ENCODE measurements around the gene MLLT10.
"Not testable (repeated sequence)": the region's sequence is repeated elsewhere in the genome, so short reads cannot be mapped to it uniquely, and the experiment has no call there.

DNA sequence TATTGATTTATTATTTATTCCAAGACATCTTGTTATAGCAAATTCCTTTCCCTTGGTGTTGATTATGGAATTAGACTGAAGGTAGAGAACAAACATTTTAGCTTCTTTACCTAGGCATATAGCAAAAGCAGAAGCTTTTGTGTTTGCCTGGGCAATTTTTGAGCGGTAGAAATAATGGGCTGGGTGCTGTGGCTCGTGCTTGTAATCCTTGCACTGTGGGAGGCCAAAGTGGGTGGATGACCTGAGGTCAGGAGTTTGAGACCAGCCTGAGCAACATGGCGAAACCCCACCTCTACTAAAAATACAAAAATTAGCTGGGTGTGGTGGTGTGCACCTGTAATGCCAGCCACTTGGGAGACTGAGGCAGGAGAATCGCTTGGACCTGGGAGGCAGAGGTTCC lies 6.7 kb downstream of the MLLT10 start:
- TF ChIP-seq, protein P1, sequence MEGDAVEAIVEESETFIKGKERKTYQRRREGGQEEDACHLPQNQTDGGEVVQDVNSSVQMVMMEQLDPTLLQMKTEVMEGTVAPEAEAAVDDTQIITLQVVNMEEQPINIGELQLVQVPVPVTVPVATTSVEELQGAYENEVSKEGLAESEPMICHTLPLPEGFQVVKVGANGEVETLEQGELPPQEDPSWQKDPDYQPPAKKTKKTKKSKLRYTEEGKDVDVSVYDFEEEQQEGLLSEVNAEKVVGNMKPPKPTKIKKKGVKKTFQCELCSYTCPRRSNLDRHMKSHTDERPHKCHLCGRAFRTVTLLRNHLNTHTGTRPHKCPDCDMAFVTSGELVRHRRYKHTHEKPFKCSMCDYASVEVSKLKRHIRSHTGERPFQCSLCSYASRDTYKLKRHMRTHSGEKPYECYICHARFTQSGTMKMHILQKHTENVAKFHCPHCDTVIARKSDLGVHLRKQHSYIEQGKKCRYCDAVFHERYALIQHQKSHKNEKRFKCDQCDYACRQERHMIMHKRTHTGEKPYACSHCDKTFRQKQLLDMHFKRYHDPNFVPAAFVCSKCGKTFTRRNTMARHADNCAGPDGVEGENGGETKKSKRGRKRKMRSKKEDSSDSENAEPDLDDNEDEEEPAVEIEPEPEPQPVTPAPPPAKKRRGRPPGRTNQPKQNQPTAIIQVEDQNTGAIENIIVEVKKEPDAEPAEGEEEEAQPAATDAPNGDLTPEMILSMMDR (IDR thresholded peaks at IDR 0.05), result not testable (repeated sequence)
- not testable (repeated sequence) for TF ChIP-seq POLR2A, EP300 (IDR thresholded peaks at IDR 0.05)

Data from ovary (tissue), 3 donors.